WTC11 (cell line): ENCODE measurements around the gene DDR2.

Source experiments
- NFYB ChIP-seq: sonication (generic); formaldehyde crosslinking; conservative IDR thresholded peaks from 2 replicates; pipeline ENCODE4 v1.8.0; 2022; ENCODE audit warnings: low read depth, missing genetic modification reagents
- TF ChIP-seq, protein P1 (sequence below): sonication (generic); formaldehyde crosslinking; IDR thresholded peaks from 2 replicates; pipeline ENCODE4 v1.8.1; 2022; ENCODE audit warnings: mild to moderate bottlenecking, missing genetic modification reagents, moderate library complexity, borderline replicate concordance
- TF ChIP-seq, protein P2 (sequence below): fragments of 200-600 bp; IDR thresholded peaks from 2 replicates; pipeline ENCODE4 v1.8.0; 2022; ENCODE audit warnings: antibody characterized with exemption

DNA sequence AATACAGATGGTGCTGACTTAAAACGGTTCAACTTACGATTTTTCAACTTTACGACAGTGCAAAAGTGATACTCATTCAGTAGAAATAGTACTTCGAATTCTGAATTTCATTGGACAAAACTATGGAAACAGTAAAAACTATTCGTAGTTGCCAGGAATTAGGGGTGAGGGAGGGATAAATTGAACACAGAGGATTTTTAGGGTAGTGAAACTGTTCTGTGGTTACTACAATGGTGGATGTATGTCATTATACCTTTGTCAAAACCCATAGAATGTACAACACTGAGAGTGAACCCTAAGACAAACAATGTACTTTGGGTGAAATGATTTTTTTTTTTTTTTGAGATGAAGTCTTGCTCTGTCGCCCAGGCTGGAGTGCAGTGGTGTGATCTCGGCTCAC is 7.5 kb downstream of the DDR2 start:
- TF ChIP-seq, protein P1, sequence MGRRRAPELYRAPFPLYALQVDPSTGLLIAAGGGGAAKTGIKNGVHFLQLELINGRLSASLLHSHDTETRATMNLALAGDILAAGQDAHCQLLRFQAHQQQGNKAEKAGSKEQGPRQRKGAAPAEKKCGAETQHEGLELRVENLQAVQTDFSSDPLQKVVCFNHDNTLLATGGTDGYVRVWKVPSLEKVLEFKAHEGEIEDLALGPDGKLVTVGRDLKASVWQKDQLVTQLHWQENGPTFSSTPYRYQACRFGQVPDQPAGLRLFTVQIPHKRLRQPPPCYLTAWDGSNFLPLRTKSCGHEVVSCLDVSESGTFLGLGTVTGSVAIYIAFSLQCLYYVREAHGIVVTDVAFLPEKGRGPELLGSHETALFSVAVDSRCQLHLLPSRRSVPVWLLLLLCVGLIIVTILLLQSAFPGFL (CRISPR knock-in tag): no peak
- TF ChIP-seq, protein P2, sequence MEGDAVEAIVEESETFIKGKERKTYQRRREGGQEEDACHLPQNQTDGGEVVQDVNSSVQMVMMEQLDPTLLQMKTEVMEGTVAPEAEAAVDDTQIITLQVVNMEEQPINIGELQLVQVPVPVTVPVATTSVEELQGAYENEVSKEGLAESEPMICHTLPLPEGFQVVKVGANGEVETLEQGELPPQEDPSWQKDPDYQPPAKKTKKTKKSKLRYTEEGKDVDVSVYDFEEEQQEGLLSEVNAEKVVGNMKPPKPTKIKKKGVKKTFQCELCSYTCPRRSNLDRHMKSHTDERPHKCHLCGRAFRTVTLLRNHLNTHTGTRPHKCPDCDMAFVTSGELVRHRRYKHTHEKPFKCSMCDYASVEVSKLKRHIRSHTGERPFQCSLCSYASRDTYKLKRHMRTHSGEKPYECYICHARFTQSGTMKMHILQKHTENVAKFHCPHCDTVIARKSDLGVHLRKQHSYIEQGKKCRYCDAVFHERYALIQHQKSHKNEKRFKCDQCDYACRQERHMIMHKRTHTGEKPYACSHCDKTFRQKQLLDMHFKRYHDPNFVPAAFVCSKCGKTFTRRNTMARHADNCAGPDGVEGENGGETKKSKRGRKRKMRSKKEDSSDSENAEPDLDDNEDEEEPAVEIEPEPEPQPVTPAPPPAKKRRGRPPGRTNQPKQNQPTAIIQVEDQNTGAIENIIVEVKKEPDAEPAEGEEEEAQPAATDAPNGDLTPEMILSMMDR: no peak
- TF ChIP-seq NFYB (CRISPR knock-in tag): no peak
